ENCODE results near the gene SMYD3.

Gene SMYD3

GRCh38 chr1:246156847-246157246 lies 350.2 kb downstream of the SMYD3 start:
- Histone ChIP-seq H3K27me3 (ENCODE audit: insufficient read depth, poor library complexity, severe bottlenecking) (no peaks in the 10 kb centered on the region), H3K4me3 (replicated peaks; ENCODE audit: insufficient read depth, low read length) (no peak overlapping the region), H3K27ac (replicated peaks) (no peak overlapping the region)
- no peak for TF ChIP-seq GABPA (IDR thresholded peaks at IDR 0.05; ENCODE audit: low read depth)
- TF ChIP-seq, protein P1, sequence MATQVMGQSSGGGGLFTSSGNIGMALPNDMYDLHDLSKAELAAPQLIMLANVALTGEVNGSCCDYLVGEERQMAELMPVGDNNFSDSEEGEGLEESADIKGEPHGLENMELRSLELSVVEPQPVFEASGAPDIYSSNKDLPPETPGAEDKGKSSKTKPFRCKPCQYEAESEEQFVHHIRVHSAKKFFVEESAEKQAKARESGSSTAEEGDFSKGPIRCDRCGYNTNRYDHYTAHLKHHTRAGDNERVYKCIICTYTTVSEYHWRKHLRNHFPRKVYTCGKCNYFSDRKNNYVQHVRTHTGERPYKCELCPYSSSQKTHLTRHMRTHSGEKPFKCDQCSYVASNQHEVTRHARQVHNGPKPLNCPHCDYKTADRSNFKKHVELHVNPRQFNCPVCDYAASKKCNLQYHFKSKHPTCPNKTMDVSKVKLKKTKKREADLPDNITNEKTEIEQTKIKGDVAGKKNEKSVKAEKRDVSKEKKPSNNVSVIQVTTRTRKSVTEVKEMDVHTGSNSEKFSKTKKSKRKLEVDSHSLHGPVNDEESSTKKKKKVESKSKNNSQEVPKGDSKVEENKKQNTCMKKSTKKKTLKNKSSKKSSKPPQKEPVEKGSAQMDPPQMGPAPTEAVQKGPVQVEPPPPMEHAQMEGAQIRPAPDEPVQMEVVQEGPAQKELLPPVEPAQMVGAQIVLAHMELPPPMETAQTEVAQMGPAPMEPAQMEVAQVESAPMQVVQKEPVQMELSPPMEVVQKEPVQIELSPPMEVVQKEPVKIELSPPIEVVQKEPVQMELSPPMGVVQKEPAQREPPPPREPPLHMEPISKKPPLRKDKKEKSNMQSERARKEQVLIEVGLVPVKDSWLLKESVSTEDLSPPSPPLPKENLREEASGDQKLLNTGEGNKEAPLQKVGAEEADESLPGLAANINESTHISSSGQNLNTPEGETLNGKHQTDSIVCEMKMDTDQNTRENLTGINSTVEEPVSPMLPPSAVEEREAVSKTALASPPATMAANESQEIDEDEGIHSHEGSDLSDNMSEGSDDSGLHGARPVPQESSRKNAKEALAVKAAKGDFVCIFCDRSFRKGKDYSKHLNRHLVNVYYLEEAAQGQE (IDR thresholded peaks at IDR 0.05; ENCODE audit: insufficient replicate concordance, low read depth), result no peak
- TF ChIP-seq CTCF (IDR thresholded peaks at IDR 0.05; ENCODE audit: insufficient read depth, low read length), result no peak
- TF ChIP-seq POLR2AphosphoS5 (IDR thresholded peaks at IDR 0.05; ENCODE audit: low read depth), result no peak
- no peak for TF ChIP-seq SPI1 (IDR thresholded peaks at IDR 0.05; ENCODE audit: borderline replicate concordance, low read depth)
- DNase-seq (ENCODE audit: low read depth in 1 of 2, low spot score in 1 of 2), result no peak

DNA sequence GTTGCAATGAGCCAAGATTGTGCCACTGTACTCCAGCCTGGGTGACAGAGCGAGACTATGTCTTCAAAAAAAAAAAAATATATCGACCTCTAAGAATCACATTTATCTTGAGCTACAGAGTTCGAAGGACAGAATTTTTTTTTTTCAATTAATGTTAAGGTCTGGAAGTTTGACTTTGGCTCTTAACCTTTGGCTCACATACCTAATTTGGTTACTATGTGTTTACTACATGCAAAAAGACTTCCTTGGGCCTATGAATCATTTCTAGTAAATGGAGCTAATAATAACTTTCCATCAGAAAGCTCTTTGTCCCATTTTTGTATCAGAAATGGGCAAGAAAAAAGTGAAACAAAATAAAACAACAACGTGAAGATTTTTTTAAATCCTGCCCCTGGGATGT lies 351.2 kb downstream of the SMYD3 start:
- no peak overlapping the region for H3K27ac ChIP-seq (replicated peaks)
- no peak overlapping the region for H3K4me3 ChIP-seq (replicated peaks; ENCODE audit: insufficient read depth, low read length)
- DNase-seq (ENCODE audit: low read depth in 1 of 2, low spot score in 1 of 2), result no peak
- TF ChIP-seq GABPA (IDR thresholded peaks at IDR 0.05; ENCODE audit: low read depth) (no peak), POLR2AphosphoS5 (IDR thresholded peaks at IDR 0.05; ENCODE audit: low read depth) (no peak), SPI1 (IDR thresholded peaks at IDR 0.05; ENCODE audit: borderline replicate concordance, low read depth) (no peak), CTCF (IDR thresholded peaks at IDR 0.05; ENCODE audit: insufficient read depth, low read length) (no peak)
- TF ChIP-seq, protein P1 (IDR thresholded peaks at IDR 0.05; ENCODE audit: insufficient replicate concordance, low read depth), result no peak
- H3K27me3 ChIP-seq (ENCODE audit: insufficient read depth, poor library complexity, severe bottlenecking), result no peaks in the 10 kb centered on the region

DNA sequence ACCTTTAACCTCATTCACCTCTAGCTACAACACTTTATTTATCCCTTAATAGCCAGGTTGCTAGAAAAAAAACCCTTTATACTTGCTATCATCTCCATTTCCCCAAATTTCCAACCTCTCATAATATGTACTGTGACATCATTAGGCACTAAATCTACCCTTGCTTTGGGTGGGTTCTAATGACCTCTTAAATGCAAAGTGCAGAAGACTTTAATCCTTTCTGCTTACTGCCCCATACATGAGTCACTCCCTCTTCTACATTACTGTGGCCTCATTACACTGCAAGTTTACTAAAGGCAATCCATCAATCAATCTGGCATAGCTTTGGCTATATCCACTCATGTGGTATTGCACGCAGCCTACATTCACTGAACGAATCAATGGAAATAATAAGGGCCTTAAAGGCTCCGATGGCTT lies 353.3 kb downstream of the SMYD3 start:
- no peak for DNase-seq (ENCODE audit: low read depth in 1 of 2, low spot score in 1 of 2)
- TF ChIP-seq SPI1 (IDR thresholded peaks at IDR 0.05; ENCODE audit: borderline replicate concordance, low read depth) (no peak), POLR2AphosphoS5 (IDR thresholded peaks at IDR 0.05; ENCODE audit: low read depth) (no peak), GABPA (IDR thresholded peaks at IDR 0.05; ENCODE audit: low read depth) (no peak), CTCF (IDR thresholded peaks at IDR 0.05; ENCODE audit: insufficient read depth, low read length) (no peak)
- TF ChIP-seq, protein P1 (IDR thresholded peaks at IDR 0.05; ENCODE audit: insufficient replicate concordance, low read depth), result no peak
- Histone ChIP-seq H3K27me3 (ENCODE audit: insufficient read depth, poor library complexity, severe bottlenecking) (no peaks in the 10 kb centered on the region), H3K27ac (replicated peaks) (no peak overlapping the region), H3K4me3 (replicated peaks; ENCODE audit: insufficient read depth, low read length) (no peak overlapping the region)
